Liver (tissue), 9 donors: ENCODE data around the gene BAAT. TPM values are rescaled to one million over a fixed set of nuclear protein-coding genes. Genes with fewer than 3 reads are reported as not detected.

Source experiments
- DNase-seq: peaks from one replicate; pipeline ENCODE4 v3.0.0-alpha.2; 2017; ENCODE audit warnings: low spot score
- H3K27ac ChIP-seq, 2 donors: one replicate each; pipeline ENCODE4 v1.7.0; 2013; ENCODE audit warnings: inconsistent platforms in 2 of 2, low read length in 2 of 2, control low read depth in 1 of 2, low read depth in 1 of 2, mild to moderate bottlenecking in 1 of 2
- H3K27me3 ChIP-seq, 4 donors: one replicate each; pipeline versions ENCODE4 v1.6.1 to v1.7.0; 2013; ENCODE audit warnings: low read length in 3 of 4, inconsistent platforms in 1 of 4, mild to moderate bottlenecking in 1 of 4, moderate library complexity in 1 of 4; ENCODE audit not compliant: control insufficient read depth in 4 of 4, insufficient read depth in 4 of 4
- H3K36me3 ChIP-seq, 4 donors: one replicate each; pipeline versions ENCODE4 v1.6.1 to v1.7.0; 2013; ENCODE audit warnings: low read length in 3 of 4, mild to moderate bottlenecking in 3 of 4, low read depth in 1 of 4, moderate library complexity in 1 of 4; ENCODE audit not compliant: control insufficient read depth in 4 of 4, insufficient read depth in 3 of 4
- H3K4me1 ChIP-seq, 4 donors: one replicate each; pipeline versions ENCODE4 v1.6.1 to v1.7.0; 2013; ENCODE audit warnings: low read length in 3 of 4, mild to moderate bottlenecking in 3 of 4, moderate library complexity in 1 of 4; ENCODE audit not compliant: control insufficient read depth in 4 of 4, insufficient read depth in 4 of 4
- H3K4me3 ChIP-seq, 3 donors: one replicate each; pipeline versions ENCODE4 v1.6.1 to v1.7.0; 2013; ENCODE audit warnings: low read length in 3 of 3, control low read depth in 1 of 3, low read depth in 1 of 3, mild to moderate bottlenecking in 1 of 3
- H3K9ac ChIP-seq, 2 donors: one replicate each; pipeline ENCODE4 v1.7.0; 2013; ENCODE audit warnings: low read length in 2 of 2, mild to moderate bottlenecking in 2 of 2, moderate library complexity in 2 of 2, control low read depth in 1 of 2, low read depth in 1 of 2
- H3K9me3 ChIP-seq, 4 donors: one replicate each; pipeline versions ENCODE4 v1.6.1 to v1.7.0; 2013; ENCODE audit warnings: low read length in 3 of 4; ENCODE audit not compliant: control insufficient read depth in 4 of 4
- EGR1 ChIP-seq, 2 donors: IDR thresholded peaks; 2 replicates each; pipeline ENCODE4 v1.6.1; 2016 to 2018; ENCODE audit warnings: antibody characterized with exemption in 2 of 2, low read depth in 2 of 2
- FOXA1 ChIP-seq: IDR thresholded peaks from 2 replicates; pipeline ENCODE4 v1.6.1; 2016; ENCODE audit warnings: antibody characterized with exemption
- FOXA2 ChIP-seq: IDR thresholded peaks from 2 replicates; pipeline ENCODE4 v1.6.1; 2016; ENCODE audit warnings: antibody characterized with exemption
- GABPA ChIP-seq, 2 donors: IDR thresholded peaks in 1 of 2; conservative IDR thresholded peaks in 1 of 2; 2 replicates each; pipeline ENCODE4 v1.6.1; 2016; ENCODE audit warnings: antibody characterized with exemption in 2 of 2, mild to moderate bottlenecking in 1 of 2, moderate library complexity in 1 of 2
- HNF4A ChIP-seq, 2 donors: conservative IDR thresholded peaks; 2 replicates each; pipeline ENCODE4 v1.6.1; 2016; ENCODE audit warnings: antibody characterized with exemption in 2 of 2, mild to moderate bottlenecking in 2 of 2
- HNF4G ChIP-seq: IDR thresholded peaks from 2 replicates; pipeline ENCODE4 v1.6.1; 2016; ENCODE audit warnings: antibody characterized with exemption
- JUND ChIP-seq, 2 donors: IDR thresholded peaks; 2 replicates each; pipeline ENCODE4 v1.6.1; 2016; ENCODE audit warnings: antibody characterized with exemption in 2 of 2
- NR2F2 ChIP-seq: IDR thresholded peaks from 2 replicates; pipeline ENCODE4 v1.6.1; 2016; ENCODE audit warnings: antibody characterized with exemption
- RAD21 ChIP-seq, 2 donors: IDR thresholded peaks; 2 replicates each; pipeline ENCODE4 v1.6.1; 2016; ENCODE audit warnings: antibody characterized with exemption in 2 of 2, mild to moderate bottlenecking in 2 of 2
- RXRA ChIP-seq, 2 donors: IDR thresholded peaks; 2 replicates each; pipeline ENCODE4 v1.6.1; 2017 to 2018; ENCODE audit warnings: antibody characterized with exemption in 2 of 2, mild to moderate bottlenecking in 1 of 2
- SP1 ChIP-seq: IDR thresholded peaks from 2 replicates; pipeline ENCODE4 v1.6.1; 2018; ENCODE audit warnings: antibody characterized with exemption, mild to moderate bottlenecking
- TAF1 ChIP-seq: conservative IDR thresholded peaks from 2 replicates; pipeline ENCODE4 v1.6.1; 2016; ENCODE audit warnings: antibody characterized with exemption, mild to moderate bottlenecking
- YY1 ChIP-seq: IDR thresholded peaks from 2 replicates; pipeline ENCODE4 v1.6.1; 2016; ENCODE audit warnings: antibody characterized with exemption, mild to moderate bottlenecking
- WGBS: extraction: QIAGEN DNeasy Blood & Tissue Kit; methylation state at CpG from one replicate; pipeline ENCODE4 v1.1.7; 2013; 5-methylcytosine and 5-hydroxymethylcytosine counted together
- polyA plus RNA-seq, 2 donors: library from polyadenylated mRNA; stranded (reverse) in 1 of 2; unstranded in 1 of 2; fragments of 200-250 nt in 1 of 2; fragments of >200 nt in 1 of 2; fragmentation: Nextera tagmentation in 1 of 2; extraction: Ambion mirVana in 1 of 2; gene quantifications; one replicate each; pipeline versions ENCODE4 v1.2.1 to v1.2.3, GENCODE V29; 2013 to 2015
- total RNA-seq, 2 donors: library from RNA; depleted of rRNA; stranded (reverse); fragments of >200 nt; gene quantifications; one replicate each; pipeline ENCODE4 v1.2.3, GENCODE V29; 2014
- TF ChIP-seq, protein P1 (sequence below): IDR thresholded peaks from 2 replicates; pipeline ENCODE4 v1.6.1; 2016; ENCODE audit warnings: antibody characterized with exemption
- TF ChIP-seq, protein P2 (sequence below): IDR thresholded peaks from 2 replicates; pipeline ENCODE4 v1.6.1; 2016; ENCODE audit warnings: antibody characterized with exemption
- TF ChIP-seq, protein P3 (sequence below): fragments of 150-350 bp; IDR thresholded peaks from 2 replicates; pipeline ENCODE4 v1.5.1; 2017; ENCODE audit warnings: improper control_type of control experiment, low read depth, low read length; ENCODE audit not compliant: missing input control
- TF ChIP-seq, protein P4 (sequence below): IDR thresholded peaks from 2 replicates; pipeline ENCODE4 v1.6.1; 2016; ENCODE audit warnings: antibody characterized with exemption, mild to moderate bottlenecking
- TF ChIP-seq, protein P5 (sequence below): IDR thresholded peaks from 2 replicates; pipeline ENCODE4 v1.6.1; 2016; ENCODE audit warnings: antibody characterized with exemption
- donor health status: healthy.
- donor health status: healthy.
- donor health status: healthy.
- donor health status: healthy.
- donor health status: healthy.

BAAT gene
- total and polyA plus RNA-seq, 4 donors, result 31.9 to 275 (median 151) TPM

DNA sequence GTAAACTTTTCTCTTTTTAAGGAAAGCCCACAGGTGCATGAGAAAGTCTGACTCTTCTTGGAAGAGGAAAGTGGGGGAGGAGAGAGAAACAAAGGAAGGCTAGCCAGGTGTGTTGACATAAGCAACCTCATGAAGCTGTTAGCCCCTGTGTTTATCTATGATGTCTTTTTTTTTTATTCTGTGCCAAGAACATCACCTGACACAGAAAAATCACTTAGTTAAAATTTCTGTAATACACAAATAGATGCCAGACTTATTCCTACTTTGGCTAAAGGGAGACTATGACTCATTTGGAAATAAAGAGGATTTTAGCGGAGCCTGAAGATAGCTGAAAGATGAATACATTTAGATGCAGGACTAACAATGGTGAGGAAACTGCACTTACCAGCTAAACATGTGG, 58.3 kb downstream of the BAAT start (continued):
- TF ChIP-seq, protein P1, sequence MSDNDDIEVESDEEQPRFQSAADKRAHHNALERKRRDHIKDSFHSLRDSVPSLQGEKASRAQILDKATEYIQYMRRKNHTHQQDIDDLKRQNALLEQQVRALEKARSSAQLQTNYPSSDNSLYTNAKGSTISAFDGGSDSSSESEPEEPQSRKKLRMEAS, result peak; percentile 25
- TF ChIP-seq FOXA1, result peak; percentile 84
- no peak for TF ChIP-seq TAF1
- TF ChIP-seq FOXA2, result peak; percentile 93
- peak; percentile 48 to 82 for TF ChIP-seq HNF4A (conservative IDR thresholded peaks at IDR 0.05)
- TF ChIP-seq NR2F2, result no peak
- peak; percentile 38 for TF ChIP-seq YY1
- TF ChIP-seq JUND (IDR thresholded peaks at IDR 0.05), result peak; percentile 86 to 91
- peak; percentile 43 for TF ChIP-seq SP1

DNA sequence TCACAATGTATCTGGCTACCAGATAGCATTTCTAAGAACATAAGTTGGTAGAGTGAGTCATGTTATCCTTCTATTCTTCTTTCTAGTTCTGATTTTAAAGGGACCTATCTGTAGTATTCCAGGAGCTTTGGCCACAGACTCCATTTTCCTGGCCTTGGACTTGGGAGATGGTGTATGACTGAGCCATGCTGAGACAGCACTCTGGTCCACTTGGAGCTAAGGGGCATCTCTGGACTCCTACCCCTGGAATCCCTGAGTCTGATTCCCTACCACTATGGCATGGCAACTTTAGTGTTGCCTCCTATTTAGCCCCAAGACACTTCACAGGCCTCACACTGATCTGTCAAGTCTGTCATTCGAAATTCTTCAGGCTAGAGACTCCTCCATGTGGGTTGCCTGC, 58.8 kb downstream of the BAAT start:
- no peaks in the 10 kb centered on the region for H3K27me3 ChIP-seq
- H3K36me3 ChIP-seq, result no peaks in the 10 kb centered on the region
- no peak for TF ChIP-seq TAF1
- TF ChIP-seq, protein P2, sequence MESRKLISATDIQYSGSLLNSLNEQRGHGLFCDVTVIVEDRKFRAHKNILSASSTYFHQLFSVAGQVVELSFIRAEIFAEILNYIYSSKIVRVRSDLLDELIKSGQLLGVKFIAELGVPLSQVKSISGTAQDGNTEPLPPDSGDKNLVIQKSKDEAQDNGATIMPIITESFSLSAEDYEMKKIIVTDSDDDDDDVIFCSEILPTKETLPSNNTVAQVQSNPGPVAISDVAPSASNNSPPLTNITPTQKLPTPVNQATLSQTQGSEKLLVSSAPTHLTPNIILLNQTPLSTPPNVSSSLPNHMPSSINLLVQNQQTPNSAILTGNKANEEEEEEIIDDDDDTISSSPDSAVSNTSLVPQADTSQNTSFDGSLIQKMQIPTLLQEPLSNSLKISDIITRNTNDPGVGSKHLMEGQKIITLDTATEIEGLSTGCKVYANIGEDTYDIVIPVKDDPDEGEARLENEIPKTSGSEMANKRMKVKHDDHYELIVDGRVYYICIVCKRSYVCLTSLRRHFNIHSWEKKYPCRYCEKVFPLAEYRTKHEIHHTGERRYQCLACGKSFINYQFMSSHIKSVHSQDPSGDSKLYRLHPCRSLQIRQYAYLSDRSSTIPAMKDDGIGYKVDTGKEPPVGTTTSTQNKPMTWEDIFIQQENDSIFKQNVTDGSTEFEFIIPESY, result no peak
- no peak for TF ChIP-seq GABPA (IDR thresholded peaks at IDR 0.05 in 1 of 2, conservative IDR thresholded peaks at IDR 0.05 in 1 of 2)
- TF ChIP-seq RXRA (IDR thresholded peaks at IDR 0.05), result no peak
- TF ChIP-seq, protein P3, sequence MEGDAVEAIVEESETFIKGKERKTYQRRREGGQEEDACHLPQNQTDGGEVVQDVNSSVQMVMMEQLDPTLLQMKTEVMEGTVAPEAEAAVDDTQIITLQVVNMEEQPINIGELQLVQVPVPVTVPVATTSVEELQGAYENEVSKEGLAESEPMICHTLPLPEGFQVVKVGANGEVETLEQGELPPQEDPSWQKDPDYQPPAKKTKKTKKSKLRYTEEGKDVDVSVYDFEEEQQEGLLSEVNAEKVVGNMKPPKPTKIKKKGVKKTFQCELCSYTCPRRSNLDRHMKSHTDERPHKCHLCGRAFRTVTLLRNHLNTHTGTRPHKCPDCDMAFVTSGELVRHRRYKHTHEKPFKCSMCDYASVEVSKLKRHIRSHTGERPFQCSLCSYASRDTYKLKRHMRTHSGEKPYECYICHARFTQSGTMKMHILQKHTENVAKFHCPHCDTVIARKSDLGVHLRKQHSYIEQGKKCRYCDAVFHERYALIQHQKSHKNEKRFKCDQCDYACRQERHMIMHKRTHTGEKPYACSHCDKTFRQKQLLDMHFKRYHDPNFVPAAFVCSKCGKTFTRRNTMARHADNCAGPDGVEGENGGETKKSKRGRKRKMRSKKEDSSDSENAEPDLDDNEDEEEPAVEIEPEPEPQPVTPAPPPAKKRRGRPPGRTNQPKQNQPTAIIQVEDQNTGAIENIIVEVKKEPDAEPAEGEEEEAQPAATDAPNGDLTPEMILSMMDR, result no peak
- no peak for TF ChIP-seq HNF4G
- no peak for TF ChIP-seq EGR1 (IDR thresholded peaks at IDR 0.05; ENCODE audit: low read depth in 2 of 2)
- TF ChIP-seq SP1, result no peak
- no peak for TF ChIP-seq NR2F2
- TF ChIP-seq FOXA2, result no peak
- TF ChIP-seq FOXA1, result no peak
- TF ChIP-seq, protein P1, result no peak
- TF ChIP-seq JUND (IDR thresholded peaks at IDR 0.05), result no peak
- TF ChIP-seq RAD21 (IDR thresholded peaks at IDR 0.05), result no peak
- no peak for DNase-seq
- peak overlapping the region; percentile 36 to 99 for H3K9ac ChIP-seq
- WGBS, result 25% methylated on average over 1 of the region's 1 CpG
- H3K9me3 ChIP-seq, result no peaks in the 10 kb centered on the region
- peak overlapping the region; percentile 94 to 99 for H3K27ac ChIP-seq
- H3K4me3 ChIP-seq, result no peak overlapping the region
- H3K4me1 ChIP-seq, result peaks cover 8 to 54% (median 38%) of the 10 kb centered on the region in 4 donors

DNA sequence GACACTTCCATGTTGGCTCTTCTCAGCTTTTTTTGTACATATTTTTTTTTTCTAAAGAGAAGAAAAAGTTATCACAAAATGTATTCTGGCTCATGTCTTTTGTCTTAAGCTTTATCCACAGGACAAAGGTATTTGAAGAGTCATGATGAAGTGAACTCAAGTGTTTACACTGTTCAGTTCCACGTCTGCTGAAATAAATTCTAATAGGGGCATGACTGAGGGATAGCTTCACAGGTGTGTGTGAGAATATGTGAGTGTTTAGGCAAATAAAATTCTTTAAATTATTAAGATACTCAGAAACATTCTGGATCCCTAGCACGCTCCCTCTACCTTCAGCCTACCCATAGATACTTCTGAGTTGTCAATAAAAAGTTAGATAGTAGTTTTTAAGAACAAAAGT, 59.8 kb downstream of the BAAT start:
- 58% methylated on average over 2 of the region's 2 CpGs for WGBS
- DNase-seq, result no peak
- H3K27ac ChIP-seq, result peak overlapping the region; percentile 94 to 99
- H3K27me3 ChIP-seq, result no peaks in the 10 kb centered on the region
- no peaks in the 10 kb centered on the region for H3K9me3 ChIP-seq
- no peaks in the 10 kb centered on the region for H3K36me3 ChIP-seq
- H3K4me1 ChIP-seq, result peaks cover 8 to 52% (median 38%) of the 10 kb centered on the region in 4 donors
- H3K4me3 ChIP-seq, result no peak overlapping the region
- TF ChIP-seq TAF1 (no peak), FOXA2 (no peak), HNF4G (no peak), HNF4A (conservative IDR thresholded peaks at IDR 0.05) (no peak), EGR1 (IDR thresholded peaks at IDR 0.05; ENCODE audit: low read depth in 2 of 2) (no peak), RAD21 (IDR thresholded peaks at IDR 0.05) (no peak), RXRA (IDR thresholded peaks at IDR 0.05) (no peak), YY1 (no peak)
- TF ChIP-seq, protein P4, sequence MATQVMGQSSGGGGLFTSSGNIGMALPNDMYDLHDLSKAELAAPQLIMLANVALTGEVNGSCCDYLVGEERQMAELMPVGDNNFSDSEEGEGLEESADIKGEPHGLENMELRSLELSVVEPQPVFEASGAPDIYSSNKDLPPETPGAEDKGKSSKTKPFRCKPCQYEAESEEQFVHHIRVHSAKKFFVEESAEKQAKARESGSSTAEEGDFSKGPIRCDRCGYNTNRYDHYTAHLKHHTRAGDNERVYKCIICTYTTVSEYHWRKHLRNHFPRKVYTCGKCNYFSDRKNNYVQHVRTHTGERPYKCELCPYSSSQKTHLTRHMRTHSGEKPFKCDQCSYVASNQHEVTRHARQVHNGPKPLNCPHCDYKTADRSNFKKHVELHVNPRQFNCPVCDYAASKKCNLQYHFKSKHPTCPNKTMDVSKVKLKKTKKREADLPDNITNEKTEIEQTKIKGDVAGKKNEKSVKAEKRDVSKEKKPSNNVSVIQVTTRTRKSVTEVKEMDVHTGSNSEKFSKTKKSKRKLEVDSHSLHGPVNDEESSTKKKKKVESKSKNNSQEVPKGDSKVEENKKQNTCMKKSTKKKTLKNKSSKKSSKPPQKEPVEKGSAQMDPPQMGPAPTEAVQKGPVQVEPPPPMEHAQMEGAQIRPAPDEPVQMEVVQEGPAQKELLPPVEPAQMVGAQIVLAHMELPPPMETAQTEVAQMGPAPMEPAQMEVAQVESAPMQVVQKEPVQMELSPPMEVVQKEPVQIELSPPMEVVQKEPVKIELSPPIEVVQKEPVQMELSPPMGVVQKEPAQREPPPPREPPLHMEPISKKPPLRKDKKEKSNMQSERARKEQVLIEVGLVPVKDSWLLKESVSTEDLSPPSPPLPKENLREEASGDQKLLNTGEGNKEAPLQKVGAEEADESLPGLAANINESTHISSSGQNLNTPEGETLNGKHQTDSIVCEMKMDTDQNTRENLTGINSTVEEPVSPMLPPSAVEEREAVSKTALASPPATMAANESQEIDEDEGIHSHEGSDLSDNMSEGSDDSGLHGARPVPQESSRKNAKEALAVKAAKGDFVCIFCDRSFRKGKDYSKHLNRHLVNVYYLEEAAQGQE, result no peak
- TF ChIP-seq, protein P3, result no peak
- TF ChIP-seq, protein P1, result no peak
- TF ChIP-seq, protein P5, sequence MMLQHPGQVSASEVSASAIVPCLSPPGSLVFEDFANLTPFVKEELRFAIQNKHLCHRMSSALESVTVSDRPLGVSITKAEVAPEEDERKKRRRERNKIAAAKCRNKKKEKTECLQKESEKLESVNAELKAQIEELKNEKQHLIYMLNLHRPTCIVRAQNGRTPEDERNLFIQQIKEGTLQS, result no peak
- peak overlapping the region in 1 of 2 donors; percentile 88 for H3K9ac ChIP-seq
